Measurements from ENCODE around the gene HOMER1.

DNA sequence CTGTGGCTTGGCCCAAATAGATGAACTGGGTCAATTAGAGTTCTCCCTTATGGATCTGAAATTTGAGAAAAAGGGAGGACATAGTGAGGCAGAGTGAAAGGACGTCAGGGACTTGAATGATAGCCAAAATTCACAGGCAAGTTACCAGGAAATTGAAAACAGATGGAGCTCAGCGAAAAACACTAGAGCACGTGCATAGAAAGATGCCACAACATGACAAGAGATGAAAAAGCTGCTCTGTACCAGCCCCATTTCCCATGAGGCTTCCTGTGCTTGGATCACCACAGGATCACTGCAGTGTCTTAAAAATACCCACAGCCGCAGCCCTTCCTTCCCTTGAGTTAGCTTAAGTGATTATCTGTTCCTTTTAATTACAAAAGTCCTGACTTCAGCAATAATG, 39.0 kb upstream of the HOMER1 start:
- TF ChIP-seq SMC3 (IDR thresholded peaks at IDR 0.05; ENCODE audit: borderline replicate concordance, low read length) (no peak), RFX5 (IDR thresholded peaks at IDR 0.05; ENCODE audit: low read depth, low read length) (no peak), NFYA (IDR thresholded peaks at IDR 0.05; ENCODE audit: borderline replicate concordance, low read depth, low read length) (no peak)
- TF ChIP-seq, protein P1, sequence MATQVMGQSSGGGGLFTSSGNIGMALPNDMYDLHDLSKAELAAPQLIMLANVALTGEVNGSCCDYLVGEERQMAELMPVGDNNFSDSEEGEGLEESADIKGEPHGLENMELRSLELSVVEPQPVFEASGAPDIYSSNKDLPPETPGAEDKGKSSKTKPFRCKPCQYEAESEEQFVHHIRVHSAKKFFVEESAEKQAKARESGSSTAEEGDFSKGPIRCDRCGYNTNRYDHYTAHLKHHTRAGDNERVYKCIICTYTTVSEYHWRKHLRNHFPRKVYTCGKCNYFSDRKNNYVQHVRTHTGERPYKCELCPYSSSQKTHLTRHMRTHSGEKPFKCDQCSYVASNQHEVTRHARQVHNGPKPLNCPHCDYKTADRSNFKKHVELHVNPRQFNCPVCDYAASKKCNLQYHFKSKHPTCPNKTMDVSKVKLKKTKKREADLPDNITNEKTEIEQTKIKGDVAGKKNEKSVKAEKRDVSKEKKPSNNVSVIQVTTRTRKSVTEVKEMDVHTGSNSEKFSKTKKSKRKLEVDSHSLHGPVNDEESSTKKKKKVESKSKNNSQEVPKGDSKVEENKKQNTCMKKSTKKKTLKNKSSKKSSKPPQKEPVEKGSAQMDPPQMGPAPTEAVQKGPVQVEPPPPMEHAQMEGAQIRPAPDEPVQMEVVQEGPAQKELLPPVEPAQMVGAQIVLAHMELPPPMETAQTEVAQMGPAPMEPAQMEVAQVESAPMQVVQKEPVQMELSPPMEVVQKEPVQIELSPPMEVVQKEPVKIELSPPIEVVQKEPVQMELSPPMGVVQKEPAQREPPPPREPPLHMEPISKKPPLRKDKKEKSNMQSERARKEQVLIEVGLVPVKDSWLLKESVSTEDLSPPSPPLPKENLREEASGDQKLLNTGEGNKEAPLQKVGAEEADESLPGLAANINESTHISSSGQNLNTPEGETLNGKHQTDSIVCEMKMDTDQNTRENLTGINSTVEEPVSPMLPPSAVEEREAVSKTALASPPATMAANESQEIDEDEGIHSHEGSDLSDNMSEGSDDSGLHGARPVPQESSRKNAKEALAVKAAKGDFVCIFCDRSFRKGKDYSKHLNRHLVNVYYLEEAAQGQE (IDR thresholded peaks at IDR 0.05; ENCODE audit: low read depth, low read length) = no peak
- TF ChIP-seq, protein P2, sequence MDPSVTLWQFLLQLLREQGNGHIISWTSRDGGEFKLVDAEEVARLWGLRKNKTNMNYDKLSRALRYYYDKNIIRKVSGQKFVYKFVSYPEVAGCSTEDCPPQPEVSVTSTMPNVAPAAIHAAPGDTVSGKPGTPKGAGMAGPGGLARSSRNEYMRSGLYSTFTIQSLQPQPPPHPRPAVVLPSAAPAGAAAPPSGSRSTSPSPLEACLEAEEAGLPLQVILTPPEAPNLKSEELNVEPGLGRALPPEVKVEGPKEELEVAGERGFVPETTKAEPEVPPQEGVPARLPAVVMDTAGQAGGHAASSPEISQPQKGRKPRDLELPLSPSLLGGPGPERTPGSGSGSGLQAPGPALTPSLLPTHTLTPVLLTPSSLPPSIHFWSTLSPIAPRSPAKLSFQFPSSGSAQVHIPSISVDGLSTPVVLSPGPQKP (IDR thresholded peaks at IDR 0.05; ENCODE audit: low read depth, low read length) = no peak
- TF ChIP-seq, protein P3, sequence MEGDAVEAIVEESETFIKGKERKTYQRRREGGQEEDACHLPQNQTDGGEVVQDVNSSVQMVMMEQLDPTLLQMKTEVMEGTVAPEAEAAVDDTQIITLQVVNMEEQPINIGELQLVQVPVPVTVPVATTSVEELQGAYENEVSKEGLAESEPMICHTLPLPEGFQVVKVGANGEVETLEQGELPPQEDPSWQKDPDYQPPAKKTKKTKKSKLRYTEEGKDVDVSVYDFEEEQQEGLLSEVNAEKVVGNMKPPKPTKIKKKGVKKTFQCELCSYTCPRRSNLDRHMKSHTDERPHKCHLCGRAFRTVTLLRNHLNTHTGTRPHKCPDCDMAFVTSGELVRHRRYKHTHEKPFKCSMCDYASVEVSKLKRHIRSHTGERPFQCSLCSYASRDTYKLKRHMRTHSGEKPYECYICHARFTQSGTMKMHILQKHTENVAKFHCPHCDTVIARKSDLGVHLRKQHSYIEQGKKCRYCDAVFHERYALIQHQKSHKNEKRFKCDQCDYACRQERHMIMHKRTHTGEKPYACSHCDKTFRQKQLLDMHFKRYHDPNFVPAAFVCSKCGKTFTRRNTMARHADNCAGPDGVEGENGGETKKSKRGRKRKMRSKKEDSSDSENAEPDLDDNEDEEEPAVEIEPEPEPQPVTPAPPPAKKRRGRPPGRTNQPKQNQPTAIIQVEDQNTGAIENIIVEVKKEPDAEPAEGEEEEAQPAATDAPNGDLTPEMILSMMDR (IDR thresholded peaks at IDR 0.05 in 2 of 3, conservative IDR thresholded peaks at IDR 0.05 in 1 of 3; ENCODE audit: control insufficient read depth in 2 of 3, extremely low read depth in 1 of 3, insufficient read depth in 1 of 3, low read depth in 3 of 3, low read length in 3 of 3) = no peak

All from GM12878 (cell line).